OCI-LY1 (cell line): ENCODE measurements around the gene GRK6.

Experiments used
- CTCF ChIP-seq: fragments of 200-600 bp; sonication (generic), shearing (Covaris generic); IDR thresholded peaks from 2 replicates; pipeline ENCODE4 v1.5.1; 2017; ENCODE audit warnings: mild to moderate bottlenecking, antibody characterized with exemption, low read length, moderate library complexity, mixed read lengths
- EZH2 ChIP-seq: fragments of 200-600 bp; sonication (generic), shearing (Covaris generic); IDR thresholded peaks from 2 replicates; pipeline ENCODE4 v1.8.0; 2017; ENCODE audit warnings: borderline replicate concordance, mixed run types, mild to moderate bottlenecking, antibody characterized with exemption, low read length, moderate library complexity, mixed read lengths

- TF ChIP-seq CTCF: no peak
- no peak for TF ChIP-seq EZH2
These were observed 3.0 kb downstream of the GRK6 start for GRCh38 chr5:177429248-177430040.
